Hepatocyte (in vitro differentiated cells): ENCODE data around the gene KLC1. TPM values are rescaled to one million over a fixed set of nuclear protein-coding genes. Genes with fewer than 3 reads are reported as not detected.

Experiments used
- DNase-seq: peaks from one replicate; pipeline ENCODE4 v3.0.0-alpha.2; 2016; ENCODE audit warnings: low spot score
- H2AFZ ChIP-seq: fragments of 200-600 bp; sonication (generic); 2 replicates; pipeline ENCODE4 v1.6.0; 2016; ENCODE audit warnings: antibody characterized with exemption, mild to moderate bottlenecking
- H3K27ac ChIP-seq: fragments of 200-600 bp; sonication (generic); 2 replicates; pipeline ENCODE4 v1.5.1; 2016; ENCODE audit warnings: mild to moderate bottlenecking
- H3K27me3 ChIP-seq: fragments of 200-600 bp; sonication (generic); 2 replicates; pipeline ENCODE4 v1.6.1; 2016
- H3K36me3 ChIP-seq: fragments of 200-600 bp; sonication (generic); replicated peaks from 2 replicates; pipeline ENCODE4 v1.5.1; 2016; ENCODE audit warnings: low read depth; ENCODE audit not compliant: insufficient read depth
- H3K4me1 ChIP-seq: fragments of 200-600 bp; sonication (generic); 2 replicates; pipeline ENCODE4 v1.5.1; 2016; ENCODE audit warnings: mild to moderate bottlenecking, moderate library complexity; ENCODE audit not compliant: insufficient read depth
- H3K4me2 ChIP-seq: fragments of 200-600 bp; sonication (generic); 2 replicates; pipeline ENCODE4 v1.6.0; 2016
- H3K4me3 ChIP-seq: fragments of 200-600 bp; sonication (generic); 2 replicates; pipeline ENCODE4 v1.5.1; 2016; ENCODE audit warnings: mild to moderate bottlenecking
- H3K79me2 ChIP-seq: fragments of 200-600 bp; sonication (generic); 2 replicates; pipeline ENCODE4 v1.6.0; 2017; ENCODE audit warnings: mild to moderate bottlenecking
- H3K9me2 ChIP-seq: fragments of 200-600 bp; sonication (generic); replicated peaks from 2 replicates; pipeline ENCODE4 v1.6.0; 2017; ENCODE audit warnings: mild to moderate bottlenecking; ENCODE audit not compliant: insufficient read depth
- H3K9me3 ChIP-seq: fragments of 200-600 bp; sonication (generic); 2 replicates; pipeline ENCODE4 v1.5.1; 2016; ENCODE audit warnings: low read depth, mild to moderate bottlenecking
- H4K20me1 ChIP-seq: fragments of 200-600 bp; sonication (generic); 2 replicates; pipeline ENCODE4 v1.6.0; 2016; ENCODE audit warnings: mild to moderate bottlenecking; ENCODE audit not compliant: insufficient read depth, poor library complexity, severe bottlenecking
- CTCF ChIP-seq: fragments of 200-600 bp; sonication (generic); IDR thresholded peaks from 2 replicates; pipeline ENCODE4 v1.5.1; 2016; ENCODE audit warnings: antibody characterized with exemption, mild to moderate bottlenecking; ENCODE audit not compliant: poor library complexity
- EZH2 ChIP-seq: fragments of 200-600 bp; sonication (generic); IDR thresholded peaks from 2 replicates; pipeline ENCODE4 v1.6.1; 2016; ENCODE audit warnings: antibody characterized with exemption, mild to moderate bottlenecking, borderline replicate concordance
- EZH2phosphoT487 ChIP-seq: fragments of 200-600 bp; sonication (generic); IDR thresholded peaks from one replicate; pipeline ENCODE4 v1.6.1; 2018; ENCODE audit warnings: antibody characterized with exemption, mild to moderate bottlenecking, low read depth, moderate library complexity; ENCODE audit not compliant: unreplicated experiment, severe bottlenecking
- WGBS: methylation state at CpG from one replicate; pipeline ENCODE4 v1.1.6; 2016; ENCODE audit warnings: low lambda C conversion rate; ENCODE audit errors: missing lambda C conversion rate; 5-methylcytosine and 5-hydroxymethylcytosine counted together
- polyA plus RNA-seq: library from polyadenylated mRNA; unstranded; fragments of >200 nt; fragmentation: Nextera tagmentation; extraction: Ambion mirVana; gene quantifications from 2 replicates; pipeline ENCODE4 v1.2.1, GENCODE V29; 2016
- total RNA-seq: library from RNA; depleted of rRNA; stranded (reverse); fragments of >200 nt; gene quantifications from 2 replicates; pipeline ENCODE4 v1.2.3, GENCODE V29; 2014

The KLC1 gene
- total and polyA plus RNA-seq, 2 experiments from 2014 or later, result 95.4 to 115 TPM

GRCh38 chr14:103724116-103724515, 95.1 kb downstream of the KLC1 start:
- TF ChIP-seq EZH2 (no peak), CTCF (no peak), EZH2phosphoT487 (no peak)
- DNase-seq, result no peak
- H2AFZ ChIP-seq, result no peak overlapping the region
- no peak overlapping the region for H3K4me2 ChIP-seq
- peaks cover 85% of the 10 kb centered on the region for H3K79me2 ChIP-seq
- no peaks in the 10 kb centered on the region for H3K9me2 ChIP-seq
- H3K27ac ChIP-seq, result no peak overlapping the region
- no peak overlapping the region for H3K4me3 ChIP-seq
- H3K9me3 ChIP-seq, result no peaks in the 10 kb centered on the region
- no peaks in the 10 kb centered on the region for H3K27me3 ChIP-seq
- H3K4me1 ChIP-seq, result peaks cover 10% of the 10 kb centered on the region
- no peaks in the 10 kb centered on the region for H3K36me3 ChIP-seq
- H4K20me1 ChIP-seq, result peaks cover 53% of the 10 kb centered on the region
- 74% methylated on average over 20 of the region's 20 CpGs for WGBS

- no peak for TF ChIP-seq EZH2phosphoT487
- no peak for TF ChIP-seq CTCF
- TF ChIP-seq EZH2, result no peak
- Histone ChIP-seq H2AFZ (no peak overlapping the region), H3K4me1 (peaks cover 10% of the 10 kb centered on the region), H3K27ac (no peak overlapping the region), H3K9me3 (no peaks in the 10 kb centered on the region), H3K4me2 (no peak overlapping the region), H3K79me2 (peaks cover 75% of the 10 kb centered on the region), H3K9me2 (no peaks in the 10 kb centered on the region), H3K27me3 (no peaks in the 10 kb centered on the region), H3K36me3 (no peaks in the 10 kb centered on the region), H3K4me3 (no peak overlapping the region), H4K20me1 (peaks cover 46% of the 10 kb centered on the region)
- no peak for DNase-seq
- 94% methylated on average over 28 of the region's 29 CpGs for WGBS
Measured at GRCh38 chr14:103725001-103725682, 96.1 kb downstream of the KLC1 start.

GRCh38 chr14:103725739-103726395, 96.9 kb downstream of the KLC1 start:
- Histone ChIP-seq H3K9me2 (no peaks in the 10 kb centered on the region), H3K27me3 (no peaks in the 10 kb centered on the region), H3K9me3 (no peaks in the 10 kb centered on the region), H3K79me2 (peaks cover 68% of the 10 kb centered on the region), H3K4me3 (no peak overlapping the region), H2AFZ (no peak overlapping the region), H3K4me1 (peaks cover 10% of the 10 kb centered on the region), H4K20me1 (peaks cover 41% of the 10 kb centered on the region), H3K4me2 (no peak overlapping the region), H3K36me3 (no peaks in the 10 kb centered on the region), H3K27ac (no peak overlapping the region)
- DNase-seq, result no peak
- TF ChIP-seq CTCF (no peak), EZH2 (no peak), EZH2phosphoT487 (no peak)
- WGBS, result 97% methylated on average over 16 of the region's 16 CpGs
